SK-N-MC (cell line): ENCODE data around the gene BCAS1.

ENCODE experiments used
- DNase-seq: peaks from one replicate; pipeline ENCODE4 v3.0.0-alpha.2; 2011; ENCODE audit warnings: low read depth, low spot score
- H3K27ac ChIP-seq: fragments of 200-600 bp; sonication (generic); 2 replicates; pipeline ENCODE4 v1.5.1; 2016; ENCODE audit warnings: mixed run types
- H3K36me3 ChIP-seq: fragments of 200-600 bp; sonication (generic); 2 replicates; pipeline ENCODE4 v1.6.1; 2017; ENCODE audit warnings: antibody characterized with exemption, low read length, mixed read lengths; ENCODE audit not compliant: insufficient read depth
- H3K4me3 ChIP-seq: fragments of 200-600 bp; sonication (generic); 2 replicates; pipeline ENCODE4 v1.5.1; 2016
- H3K9ac ChIP-seq: fragments of 200-600 bp; sonication (generic); 2 replicates; pipeline ENCODE4 v1.8.0; 2017; ENCODE audit warnings: mixed run types, mixed read lengths; ENCODE audit not compliant: insufficient read length
- H3K9me3 ChIP-seq: fragments of 200-600 bp; sonication (generic); 2 replicates; pipeline ENCODE4 v1.6.1; 2017; ENCODE audit warnings: low read depth, mild to moderate bottlenecking, antibody characterized with exemption, low read length, moderate library complexity, mixed read lengths
- EZH2 ChIP-seq: fragments of 200-600 bp; sonication (generic); IDR thresholded peaks from one replicate; pipeline ENCODE4 v1.6.1; 2017; ENCODE audit warnings: antibody characterized with exemption
- FOXP2 ChIP-seq: optimal IDR thresholded peaks from 2 replicates; pipeline ENCODE3; 2011; ENCODE audit warnings: mild to moderate bottlenecking, moderate library complexity; ENCODE audit not compliant: insufficient read depth; ENCODE audit errors: extremely low read length, control extremely low read depth
- POLR2AphosphoS5 ChIP-seq: IDR thresholded peaks from 2 replicates; pipeline ENCODE4 v1.6.1; 2012; ENCODE audit warnings: mild to moderate bottlenecking, low read depth, low read length, borderline replicate concordance

The BCAS1 gene

GRCh38 chr20:54042021-54042420 lies 28.4 kb downstream of the BCAS1 start:
- Histone ChIP-seq H3K9me3 (no peaks in the 10 kb centered on the region), H3K4me3 (no peak overlapping the region), H3K27ac (no peak overlapping the region), H3K9ac (no peak overlapping the region), H3K36me3 (no peaks in the 10 kb centered on the region)
- no peak for DNase-seq
- no peak for TF ChIP-seq POLR2AphosphoS5
- TF ChIP-seq EZH2 = no peak
- TF ChIP-seq FOXP2 = no peak

- H3K9me3 ChIP-seq = no peaks in the 10 kb centered on the region
- DNase-seq = no peak
- TF ChIP-seq FOXP2 = no peak
- TF ChIP-seq EZH2 = no peak
- no peak for TF ChIP-seq POLR2AphosphoS5
- no peak overlapping the region for H3K27ac ChIP-seq
- no peaks in the 10 kb centered on the region for H3K36me3 ChIP-seq
- no peak overlapping the region for H3K9ac ChIP-seq
- H3K4me3 ChIP-seq = no peak overlapping the region
Observed at GRCh38 chr20:54041336-54041735, 29.1 kb downstream of the BCAS1 start.

- no peaks in the 10 kb centered on the region for H3K9me3 ChIP-seq
- DNase-seq = no peak
- H3K27ac ChIP-seq = no peak overlapping the region
- H3K36me3 ChIP-seq = no peaks in the 10 kb centered on the region
- H3K9ac ChIP-seq = no peak overlapping the region
- H3K4me3 ChIP-seq = no peak overlapping the region
- TF ChIP-seq POLR2AphosphoS5 = no peak
- no peak for TF ChIP-seq FOXP2
- no peak for TF ChIP-seq EZH2
Observed at GRCh38 chr20:54040531-54040930, 29.9 kb downstream of the BCAS1 start.

- Histone ChIP-seq H3K36me3 (no peaks in the 10 kb centered on the region), H3K4me3 (no peak overlapping the region), H3K9me3 (no peaks in the 10 kb centered on the region), H3K9ac (no peak overlapping the region), H3K27ac (no peak overlapping the region)
- no peak for DNase-seq
- TF ChIP-seq FOXP2 = no peak
- TF ChIP-seq EZH2 = no peak
- no peak for TF ChIP-seq POLR2AphosphoS5
Observed at GRCh38 chr20:54038961-54039360, 31.4 kb downstream of the BCAS1 start.

- H3K9ac ChIP-seq = no peak overlapping the region
- no peaks in the 10 kb centered on the region for H3K36me3 ChIP-seq
- DNase-seq = no peak
- no peak overlapping the region for H3K4me3 ChIP-seq
- no peak overlapping the region for H3K27ac ChIP-seq
- TF ChIP-seq POLR2AphosphoS5 = no peak
- TF ChIP-seq EZH2 = no peak
- no peak for TF ChIP-seq FOXP2
- no peaks in the 10 kb centered on the region for H3K9me3 ChIP-seq
Observed at GRCh38 chr20:54037525-54037924, 32.9 kb downstream of the BCAS1 start.

- Histone ChIP-seq H3K4me3 (no peak overlapping the region), H3K27ac (no peak overlapping the region), H3K9me3 (no peaks in the 10 kb centered on the region), H3K9ac (no peak overlapping the region), H3K36me3 (no peaks in the 10 kb centered on the region)
- DNase-seq = no peak
- TF ChIP-seq EZH2 (no peak), FOXP2 (no peak), POLR2AphosphoS5 (no peak)
Observed at GRCh38 chr20:54029643-54030042, 40.8 kb downstream of the BCAS1 start.

GRCh38 chr20:54029176-54029575 lies 41.2 kb downstream of the BCAS1 start:
- TF ChIP-seq FOXP2 (no peak), POLR2AphosphoS5 (no peak), EZH2 (no peak)
- Histone ChIP-seq H3K27ac (no peak overlapping the region), H3K9me3 (no peaks in the 10 kb centered on the region), H3K9ac (no peak overlapping the region), H3K36me3 (no peaks in the 10 kb centered on the region), H3K4me3 (no peak overlapping the region)
- DNase-seq = no peak

- Histone ChIP-seq H3K9ac (no peak overlapping the region), H3K36me3 (no peaks in the 10 kb centered on the region), H3K9me3 (no peaks in the 10 kb centered on the region), H3K4me3 (no peak overlapping the region), H3K27ac (no peak overlapping the region)
- TF ChIP-seq EZH2 = no peak
- no peak for TF ChIP-seq FOXP2
- no peak for TF ChIP-seq POLR2AphosphoS5
- DNase-seq = no peak
Observed at GRCh38 chr20:54028276-54029011, 42.0 kb downstream of the BCAS1 start.

GRCh38 chr20:54027704-54028103 lies 42.7 kb downstream of the BCAS1 start:
- TF ChIP-seq EZH2 (no peak), POLR2AphosphoS5 (no peak), FOXP2 (no peak)
- H3K4me3 ChIP-seq = no peak overlapping the region
- no peaks in the 10 kb centered on the region for H3K36me3 ChIP-seq
- no peak overlapping the region for H3K9ac ChIP-seq
- H3K27ac ChIP-seq = no peak overlapping the region
- no peak for DNase-seq
- H3K9me3 ChIP-seq = no peaks in the 10 kb centered on the region
